Loucy (cell line): ENCODE measurements around the gene CIITA.

Source experiments
- EZH2phosphoT487 ChIP-seq: fragments of 200-600 bp; IDR thresholded peaks from 2 replicates; pipeline ENCODE4 v1.6.1; 2018; ENCODE audit warnings: antibody characterized with exemption, mild to moderate bottlenecking, moderate library complexity, borderline replicate concordance
- TF ChIP-seq, protein P1 (sequence below): fragments of 200-600 bp; sonication (generic); conservative IDR thresholded peaks from 2 replicates; pipeline ENCODE4 v1.5.1; 2014; ENCODE audit warnings: mild to moderate bottlenecking, antibody characterized with exemption, low read length

DNA sequence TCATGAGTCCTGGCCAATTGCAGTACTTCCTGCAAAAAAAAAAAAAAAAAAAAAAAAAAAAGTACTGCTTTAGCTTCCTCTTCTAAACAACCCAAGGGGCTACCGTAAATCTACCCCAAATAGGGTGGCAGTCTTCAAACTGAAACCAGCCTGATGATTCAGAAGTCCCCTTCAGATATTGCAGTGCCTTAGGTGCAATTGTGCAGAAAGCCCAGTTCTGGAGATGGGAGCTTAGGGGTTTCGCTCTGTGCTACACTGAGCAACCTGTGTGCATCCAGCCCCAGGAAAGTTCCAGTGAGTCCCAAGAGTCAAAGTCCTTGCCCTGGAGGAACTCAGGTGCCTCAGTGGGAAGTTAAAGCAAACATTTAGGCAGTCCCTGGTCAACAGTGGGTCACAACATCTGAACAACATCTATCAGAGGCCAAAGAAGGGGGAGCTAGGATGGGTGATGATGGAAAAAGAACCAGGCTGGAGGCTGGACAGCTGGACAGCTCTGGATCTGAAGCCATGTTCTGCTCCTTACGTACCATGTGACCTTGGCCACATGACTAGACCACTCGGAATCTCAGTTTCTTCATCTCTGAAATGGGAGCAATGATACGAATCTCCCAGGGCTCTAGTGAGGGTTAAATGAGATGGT, 6.7 kb upstream of the CIITA start:
- TF ChIP-seq, protein P1, sequence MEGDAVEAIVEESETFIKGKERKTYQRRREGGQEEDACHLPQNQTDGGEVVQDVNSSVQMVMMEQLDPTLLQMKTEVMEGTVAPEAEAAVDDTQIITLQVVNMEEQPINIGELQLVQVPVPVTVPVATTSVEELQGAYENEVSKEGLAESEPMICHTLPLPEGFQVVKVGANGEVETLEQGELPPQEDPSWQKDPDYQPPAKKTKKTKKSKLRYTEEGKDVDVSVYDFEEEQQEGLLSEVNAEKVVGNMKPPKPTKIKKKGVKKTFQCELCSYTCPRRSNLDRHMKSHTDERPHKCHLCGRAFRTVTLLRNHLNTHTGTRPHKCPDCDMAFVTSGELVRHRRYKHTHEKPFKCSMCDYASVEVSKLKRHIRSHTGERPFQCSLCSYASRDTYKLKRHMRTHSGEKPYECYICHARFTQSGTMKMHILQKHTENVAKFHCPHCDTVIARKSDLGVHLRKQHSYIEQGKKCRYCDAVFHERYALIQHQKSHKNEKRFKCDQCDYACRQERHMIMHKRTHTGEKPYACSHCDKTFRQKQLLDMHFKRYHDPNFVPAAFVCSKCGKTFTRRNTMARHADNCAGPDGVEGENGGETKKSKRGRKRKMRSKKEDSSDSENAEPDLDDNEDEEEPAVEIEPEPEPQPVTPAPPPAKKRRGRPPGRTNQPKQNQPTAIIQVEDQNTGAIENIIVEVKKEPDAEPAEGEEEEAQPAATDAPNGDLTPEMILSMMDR = no peak
- no peak for TF ChIP-seq EZH2phosphoT487
